Activated CD4-positive, alpha-beta T cell treated with anti-CD3 and anti-CD28 coated beads, Interleukin-2, amount 10 ng/mL, durations not matched to agents 24 days and 14 days (primary cell): ENCODE data around the gene ZSWIM5. TPM values are rescaled to one million over a fixed set of nuclear protein-coding genes. Genes with fewer than 3 reads are reported as not detected.

ENCODE experiments used
- total RNA-seq: library from RNA; stranded (reverse); gene quantifications from 2 replicates; pipeline ENCODE4 v1.2.3, GENCODE V29; 2022

ZSWIM5 gene
- total RNA-seq, 1 donor from 2014 or later: 0.14 TPM

Other genes with a start within 250 kb of the ZSWIM5 start
- gene EIF2B3, start 220.0 kb downstream of the ZSWIM5 start, total RNA-seq: 58.9 and 60.8 TPM in 2 replicates
- gene HECTD3, start 195.3 kb downstream of the ZSWIM5 start, total RNA-seq: 19.6 and 20.3 TPM in 2 replicates
- 96.0 and 97.7 TPM in 2 replicates for gene UROD, start 194.4 kb downstream of the ZSWIM5 start, total RNA-seq
- 39.6 and 39.8 TPM in 2 replicates for gene HPDL, start 120.3 kb upstream of the ZSWIM5 start, total RNA-seq
- gene TOE1, start 133.6 kb upstream of the ZSWIM5 start, total RNA-seq: 38.2 and 44.8 TPM in 2 replicates
- 55.6 and 57.0 TPM in 2 replicates for gene MUTYH, start 133.8 kb upstream of the ZSWIM5 start, total RNA-seq